ENCODE data around the gene APOB.

DNA sequence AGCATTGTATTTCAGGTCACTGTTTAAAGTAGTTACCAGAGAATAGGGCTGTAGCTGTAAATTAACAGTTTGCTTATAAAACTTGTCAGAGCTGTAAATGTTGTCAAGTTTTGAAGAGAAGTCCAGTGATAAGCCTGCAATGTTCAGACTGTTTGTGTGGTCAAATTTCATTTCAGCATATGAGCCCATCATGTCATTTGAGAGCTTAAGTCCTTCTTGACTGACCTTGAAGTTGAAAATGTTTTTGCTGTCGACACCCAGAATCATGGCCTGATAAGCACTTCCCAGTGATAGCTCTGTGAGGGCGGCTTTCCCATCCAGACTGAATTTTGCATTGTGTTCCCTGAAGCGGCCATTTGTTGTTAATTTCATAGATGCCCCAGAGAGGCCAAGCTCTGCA, 32.4 kb downstream of the APOB start:
- TF ChIP-seq, protein P1, sequence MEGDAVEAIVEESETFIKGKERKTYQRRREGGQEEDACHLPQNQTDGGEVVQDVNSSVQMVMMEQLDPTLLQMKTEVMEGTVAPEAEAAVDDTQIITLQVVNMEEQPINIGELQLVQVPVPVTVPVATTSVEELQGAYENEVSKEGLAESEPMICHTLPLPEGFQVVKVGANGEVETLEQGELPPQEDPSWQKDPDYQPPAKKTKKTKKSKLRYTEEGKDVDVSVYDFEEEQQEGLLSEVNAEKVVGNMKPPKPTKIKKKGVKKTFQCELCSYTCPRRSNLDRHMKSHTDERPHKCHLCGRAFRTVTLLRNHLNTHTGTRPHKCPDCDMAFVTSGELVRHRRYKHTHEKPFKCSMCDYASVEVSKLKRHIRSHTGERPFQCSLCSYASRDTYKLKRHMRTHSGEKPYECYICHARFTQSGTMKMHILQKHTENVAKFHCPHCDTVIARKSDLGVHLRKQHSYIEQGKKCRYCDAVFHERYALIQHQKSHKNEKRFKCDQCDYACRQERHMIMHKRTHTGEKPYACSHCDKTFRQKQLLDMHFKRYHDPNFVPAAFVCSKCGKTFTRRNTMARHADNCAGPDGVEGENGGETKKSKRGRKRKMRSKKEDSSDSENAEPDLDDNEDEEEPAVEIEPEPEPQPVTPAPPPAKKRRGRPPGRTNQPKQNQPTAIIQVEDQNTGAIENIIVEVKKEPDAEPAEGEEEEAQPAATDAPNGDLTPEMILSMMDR (IDR thresholded peaks at IDR 0.05): no peak
- no peak for TF ChIP-seq ZFX (IDR thresholded peaks at IDR 0.05; ENCODE audit: borderline replicate concordance)
